Chondrocyte (in vitro differentiated cells): ENCODE results near the gene CASP4. TPM values are rescaled to one million over a fixed set of nuclear protein-coding genes. Genes with fewer than 3 reads are reported as not detected.

Experiments
- DNase-seq: peaks from one replicate; pipeline ENCODE4 v3.0.0; 2021; ENCODE audit warnings: mixed read lengths, low spot score
- H3K27ac Mint-ChIP-seq: one replicate; pipeline ENCODE4 v1.8.0; 2021; ENCODE audit warnings: mild to moderate bottlenecking, moderate library complexity, mixed read lengths; ENCODE audit not compliant: unreplicated experiment
- H3K27me3 Mint-ChIP-seq: 2 replicates; pipeline ENCODE4 v1.8.0; 2021; ENCODE audit warnings: low read depth, mixed read lengths
- H3K36me3 Mint-ChIP-seq: 2 replicates; pipeline ENCODE4 v1.8.0; 2021; ENCODE audit warnings: low read depth, mixed read lengths
- H3K4me1 Mint-ChIP-seq: 2 replicates; pipeline ENCODE4 v1.8.0; 2021; ENCODE audit warnings: low read depth, mild to moderate bottlenecking, mixed read lengths
- H3K4me3 Mint-ChIP-seq: one replicate; pipeline ENCODE4 v1.8.0; 2021; ENCODE audit warnings: mild to moderate bottlenecking, moderate library complexity, mixed read lengths; ENCODE audit not compliant: unreplicated experiment
- H3K9me3 Mint-ChIP-seq: 2 replicates; pipeline ENCODE4 v1.8.0; 2021; ENCODE audit warnings: low read depth, mixed read lengths
- CTCF ChIP-seq: fragments of 200-600 bp; sonication (generic); IDR thresholded peaks from 2 replicates; pipeline ENCODE4 v1.5.0; 2021; ENCODE audit warnings: antibody characterized with exemption, mild to moderate bottlenecking, moderate library complexity
- long read RNA-seq: library from polyadenylated mRNA; stranded (forward); transcript quantifications from one replicate; pipeline ENCODE4 v2.0.0, GENCODE V29; 2021
- total RNA-seq: library from RNA; stranded (reverse); gene quantifications from 3 replicates; pipeline ENCODE4 v1.2.1, GENCODE V29; 2021

The CASP4 gene
- total RNA-seq = 1.2 to 12.6 TPM (median 1.8 TPM) in 3 replicates
- long read RNA-seq = 0 reads

GRCh38 chr11:104968355-104968855, at the start of gene CASP4:
Gene CASP4, minus strand, starts transcription at chr11:104968574. Its CDS starts 49 bp downstream, at chr11:104968525.
- Mint-ChIP-seq H3K27me3 (no peaks in the 10 kb centered on the region), H3K4me3 (peak within 1 kb of the TSS; percentile 56), H3K9me3 (peaks cover 21% of the 10 kb centered on the region), H3K4me1 (peaks cover 16% of the 10 kb centered on the region), H3K36me3 (no peaks in the 10 kb centered on the region), H3K27ac (peak within 1 kb of the TSS; percentile 20)
- DNase-seq = no peak
- TF ChIP-seq CTCF = no peak

- Mint-ChIP-seq H3K27me3 (peaks cover 2% of the 10 kb centered on the region), H3K9me3 (no peaks in the 10 kb centered on the region), H3K36me3 (no peaks in the 10 kb centered on the region), H3K27ac (no peak overlapping the region), H3K4me3 (no peak overlapping the region), H3K4me1 (no peaks in the 10 kb centered on the region)
- TF ChIP-seq CTCF = no peak
- DNase-seq = no peak
Observed at GRCh38 chr11:105007463-105007862, 39.1 kb upstream of the CASP4 start.

GRCh38 chr11:105005451-105005845, 37.1 kb upstream of the CASP4 start:
- no peaks in the 10 kb centered on the region for H3K27me3 Mint-ChIP-seq
- H3K4me1 Mint-ChIP-seq = no peaks in the 10 kb centered on the region
- H3K9me3 Mint-ChIP-seq = peaks cover 5% of the 10 kb centered on the region
- DNase-seq = no peak
- no peaks in the 10 kb centered on the region for H3K36me3 Mint-ChIP-seq
- TF ChIP-seq CTCF = no peak
- no peak overlapping the region for H3K27ac Mint-ChIP-seq
- no peak overlapping the region for H3K4me3 Mint-ChIP-seq

GRCh38 chr11:105004021-105004420, 35.6 kb upstream of the CASP4 start:
- H3K4me1 Mint-ChIP-seq = no peaks in the 10 kb centered on the region
- H3K27me3 Mint-ChIP-seq = no peaks in the 10 kb centered on the region
- no peak overlapping the region for H3K4me3 Mint-ChIP-seq
- H3K27ac Mint-ChIP-seq = no peak overlapping the region
- DNase-seq = no peak
- no peaks in the 10 kb centered on the region for H3K36me3 Mint-ChIP-seq
- H3K9me3 Mint-ChIP-seq = peaks cover 5% of the 10 kb centered on the region
- no peak for TF ChIP-seq CTCF

GRCh38 chr11:105003151-105003550, 34.8 kb upstream of the CASP4 start:
- no peak overlapping the region for H3K4me3 Mint-ChIP-seq
- H3K27ac Mint-ChIP-seq = no peak overlapping the region
- H3K9me3 Mint-ChIP-seq = peaks cover 5% of the 10 kb centered on the region
- H3K4me1 Mint-ChIP-seq = no peaks in the 10 kb centered on the region
- H3K27me3 Mint-ChIP-seq = no peaks in the 10 kb centered on the region
- TF ChIP-seq CTCF = no peak
- no peak for DNase-seq
- H3K36me3 Mint-ChIP-seq = no peaks in the 10 kb centered on the region
